ENCODE measurements around the gene GAL3ST1. TPM values are rescaled to one million over a fixed set of nuclear protein-coding genes. Genes with fewer than 3 reads are reported as not detected.
"Not testable (repeated sequence)": the region's sequence is repeated elsewhere in the genome, so short reads cannot be mapped to it uniquely, and the experiment has no call there.

The GAL3ST1 gene
- total and polyA plus RNA-seq, 4 experiments from 2014 or later: 0.48 to 2.8 (median 1.4) TPM; not detected in 1

GRCh38 chr22:30596886-30597285 lies 22.4 kb upstream of the GAL3ST1 start:
- H3K4me1 ChIP-seq (ENCODE audit: insufficient read depth, low read length): peaks cover 4% of the 10 kb centered on the region
- CTCF ChIA-PET (ENCODE audit: partially characterized antibody): interaction anchor here (0.7 kb wide), 1 partner anchor 9 kb away, joined by 3 read pairs; no protein-coding TSS in a partner anchor
- Mint-ChIP-seq H3K36me3 (no peaks in the 10 kb centered on the region), H3K4me1 (peaks cover 0 to 2% (median 0%) of the 10 kb centered on the region in 4 donors), H3K4me3 (no peak overlapping the region), H3K27me3 (peaks cover 6 to 7% of the 10 kb centered on the region in 2 donors), H3K9me3 (no peaks in the 10 kb centered on the region), H3K27ac (no peak overlapping the region)
- no peaks in the 10 kb centered on the region for H3K9me3 ChIP-seq (ENCODE audit: control insufficient read depth in 1 of 2, low read length in 2 of 2)
- POLR2A ChIA-PET (ENCODE audit: partially characterized antibody): no interaction called here
- no peaks in the 10 kb centered on the region for H3K27me3 ChIP-seq (ENCODE audit: insufficient read depth, low read length)
- no peak overlapping the region for H3K4me3 ChIP-seq (ENCODE audit: low read length in 2 of 2)
- DNase-seq: no peak
- H3K27ac ChIP-seq (ENCODE audit: low read depth, low read length): no peak overlapping the region
- no peaks in the 10 kb centered on the region for H3K36me3 ChIP-seq (ENCODE audit: insufficient read depth, low read length)
- intact Hi-C loops (cut with micrococcal nuclease): no loop called here

DNA sequence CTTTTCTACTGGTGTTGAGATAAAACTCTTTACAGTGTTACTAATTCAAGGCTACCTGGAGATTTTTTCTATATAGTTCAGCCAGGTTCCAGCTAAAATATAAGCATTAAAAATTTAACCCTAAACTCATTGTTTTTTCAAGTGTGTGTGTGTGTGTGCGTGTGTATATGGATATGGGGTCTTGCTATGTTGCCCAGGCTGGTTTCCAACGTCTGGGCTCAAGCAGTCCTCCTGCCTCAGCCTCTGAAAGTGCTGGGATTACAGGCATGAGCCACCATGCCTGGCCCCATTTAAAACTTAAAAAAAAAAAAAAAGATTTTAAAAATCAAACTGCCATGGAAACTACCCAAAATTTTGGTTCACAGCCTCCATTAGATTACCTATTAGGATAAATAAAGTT lies 21.7 kb upstream of the GAL3ST1 start:
- Mint-ChIP-seq H3K9me3 (no peaks in the 10 kb centered on the region), H3K36me3 (no peaks in the 10 kb centered on the region), H3K27me3 (peaks cover 6 to 7% of the 10 kb centered on the region in 2 donors), H3K4me3 (no peak overlapping the region), H3K27ac (no peak overlapping the region), H3K4me1 (peaks cover 0 to 2% (median 0%) of the 10 kb centered on the region in 4 donors)
- Histone ChIP-seq H3K4me1 (ENCODE audit: insufficient read depth, low read length) (peaks cover 7% of the 10 kb centered on the region), H3K27ac (ENCODE audit: low read depth, low read length) (no peak overlapping the region), H3K9me3 (ENCODE audit: control insufficient read depth in 1 of 2, low read length in 2 of 2) (no peaks in the 10 kb centered on the region), H3K27me3 (ENCODE audit: insufficient read depth, low read length) (no peaks in the 10 kb centered on the region), H3K4me3 (ENCODE audit: low read length in 2 of 2) (no peak overlapping the region), H3K36me3 (ENCODE audit: insufficient read depth, low read length) (no peaks in the 10 kb centered on the region)
- intact Hi-C loops (cut with micrococcal nuclease): no loop called here
- DNase-seq: no peak
- CTCF ChIA-PET (ENCODE audit: partially characterized antibody): interaction anchor here (1.4 kb wide), 1 partner anchor 10 kb away, joined by 6 read pairs; no protein-coding TSS in a partner anchor
- POLR2A ChIA-PET (ENCODE audit: partially characterized antibody): interaction anchor here (0.6 kb wide), 2 partner anchors 9 to 672 kb away, joined by 3 read pairs; no protein-coding TSS in a partner anchor

DNA sequence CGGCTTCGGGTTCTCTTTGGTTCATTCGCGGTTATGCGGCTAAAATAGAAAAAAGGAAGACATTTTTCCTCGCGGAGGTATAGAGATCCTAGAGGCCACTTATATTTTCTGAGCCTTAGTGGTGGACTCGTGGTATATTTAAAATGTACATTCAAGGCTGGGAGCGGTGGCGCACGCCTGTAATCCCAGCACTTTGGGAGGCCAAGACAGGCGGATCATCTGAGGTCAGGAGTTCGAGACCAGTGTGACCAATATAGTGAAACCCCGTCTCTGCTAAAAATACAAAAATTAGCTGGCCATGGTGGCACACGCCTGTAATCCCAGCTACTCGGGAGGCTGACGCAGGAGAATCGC lies 17.9 kb upstream of the GAL3ST1 start:
- H3K4me3 Mint-ChIP-seq; H3K27ac Mint-ChIP-seq; H3K27me3 ChIP-seq (ENCODE audit: insufficient read depth, low read length); H3K9me3 ChIP-seq (ENCODE audit: control insufficient read depth in 1 of 2, low read length in 2 of 2); DNase-seq; H3K27me3 Mint-ChIP-seq; H3K4me3 ChIP-seq (ENCODE audit: low read length in 2 of 2); H3K27ac ChIP-seq (ENCODE audit: low read depth, low read length); H3K9me3 Mint-ChIP-seq: not testable (repeated sequence)
- Histone ChIP-seq H3K36me3 (ENCODE audit: insufficient read depth, low read length) (peaks cover 11% of the 10 kb centered on the region), H3K4me1 (ENCODE audit: insufficient read depth, low read length) (peaks cover 22% of the 10 kb centered on the region)
- H3K36me3 Mint-ChIP-seq: peaks cover 19 to 26% of the 10 kb centered on the region in 2 donors
- ChIA-PET CTCF (ENCODE audit: partially characterized antibody) (interaction anchor here (1.0 to 1.9 kb wide), 4 partner anchors 12 to 42 kb away, joined by 3 to 7 read pairs (median 4); partner anchors contain the start of gene TCN2), POLR2A (ENCODE audit: partially characterized antibody) (interaction anchor here (1.0 to 2.4 kb wide), 4 partner anchors 14 to 376 kb away, joined by 3 to 19 read pairs (median 4); partner anchors contain the start of genes MORC2, TCN2 and TUG1)
- H3K4me1 Mint-ChIP-seq: peaks cover 0 to 10% (median 3%) of the 10 kb centered on the region in 4 donors
- intact Hi-C loops (cut with micrococcal nuclease): loop anchor here (1.0 to 5.0 kb wide), 4 partner anchors 43 to 1885 kb away; partner anchors contain the start of genes NF2, SLC35E4 and TUG1

- Histone ChIP-seq H3K27ac (ENCODE audit: low read depth, low read length) (peak within 1 kb of the TSS; percentile 78), H3K4me3 (ENCODE audit: low read length in 2 of 2) (peak within 1 kb of the TSS; percentile 50 to 99), H3K4me1 (ENCODE audit: insufficient read depth, low read length) (peaks cover 22% of the 10 kb centered on the region), H3K27me3 (ENCODE audit: insufficient read depth, low read length) (no peaks in the 10 kb centered on the region), H3K9me3 (ENCODE audit: control insufficient read depth in 1 of 2, low read length in 2 of 2) (no peaks in the 10 kb centered on the region), H3K36me3 (ENCODE audit: insufficient read depth, low read length) (peaks cover 16% of the 10 kb centered on the region)
- H3K36me3 Mint-ChIP-seq: peaks cover 24 to 30% of the 10 kb centered on the region in 2 donors
- H3K27me3 Mint-ChIP-seq: peaks cover 3 to 7% of the 10 kb centered on the region in 2 donors
- no peaks in the 10 kb centered on the region for H3K9me3 Mint-ChIP-seq
- ChIA-PET POLR2A (ENCODE audit: partially characterized antibody) (interaction anchor here (0.6 to 2.4 kb wide), 9 partner anchors 15 to 1039 kb away, joined by 3 to 19 read pairs (median 4); partner anchors contain the start of genes GAL3ST1, MORC2, SLC35E4 and TCN2), CTCF (ENCODE audit: partially characterized antibody) (interaction anchor here (0.8 to 1.9 kb wide), 7 partner anchors 10 to 328 kb away, joined by 3 to 7 read pairs (median 3); partner anchors contain the start of gene TCN2)
- peak; percentile 96 to 98 (median 97) for DNase-seq
- intact Hi-C loops (cut with micrococcal nuclease): loop anchor here (1.0 to 5.0 kb wide), 6 partner anchors 44 to 1886 kb away; partner anchors contain the start of genes DUSP18, NF2, SLC35E4 and TUG1
- H3K4me3 Mint-ChIP-seq: no peak within 1 kb of the TSS
- peaks cover 0 to 10% (median 3%) of the 10 kb centered on the region in 4 donors for H3K4me1 Mint-ChIP-seq
- H3K27ac Mint-ChIP-seq: peak within 1 kb of the TSS in 1 of 7 donors; percentile 82
These were observed 17.3 kb upstream of the GAL3ST1 start, which contains the start of gene PES1 for GRCh38 chr22:30591588-30592359. PES1 (minus strand) TSS chr22:30591910; CDS start chr22:30591833, 77 bp downstream.

DNA sequence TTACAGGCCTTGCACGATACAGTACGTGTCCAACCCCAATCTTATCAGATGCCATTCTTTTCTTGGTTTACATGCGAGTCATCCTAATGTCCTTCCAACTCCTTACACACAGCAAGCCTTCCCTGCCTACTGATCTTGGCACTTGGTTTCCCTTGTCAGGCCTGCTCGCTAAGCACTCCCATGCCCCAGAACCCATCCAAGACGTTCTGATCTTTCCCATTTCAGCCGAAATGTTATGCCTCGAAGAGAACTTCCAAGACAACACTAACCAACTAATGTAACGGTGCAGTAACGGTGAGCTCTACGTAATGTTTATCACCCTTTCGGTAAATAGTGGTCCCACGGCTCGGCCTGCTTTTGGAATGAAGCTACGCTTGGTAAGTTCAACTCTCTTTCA lies 16.7 kb upstream of the GAL3ST1 start:
- H3K4me3 ChIP-seq (ENCODE audit: low read length in 2 of 2): peak overlapping the region; percentile 50 to 99
- no peak overlapping the region for H3K27ac Mint-ChIP-seq
- no peaks in the 10 kb centered on the region for H3K9me3 ChIP-seq (ENCODE audit: control insufficient read depth in 1 of 2, low read length in 2 of 2)
- no peak for DNase-seq
- H3K4me1 ChIP-seq (ENCODE audit: insufficient read depth, low read length): peaks cover 22% of the 10 kb centered on the region
- H3K27me3 Mint-ChIP-seq: peaks cover 3 to 7% of the 10 kb centered on the region in 2 donors
- intact Hi-C loops (cut with micrococcal nuclease): loop anchor here (1.0 to 5.0 kb wide), 4 partner anchors 76 to 1886 kb away; partner anchors contain the start of genes DUSP18 and NF2
- H3K4me3 Mint-ChIP-seq: no peak overlapping the region
- H3K27me3 ChIP-seq (ENCODE audit: insufficient read depth, low read length): no peaks in the 10 kb centered on the region
- peaks cover 0 to 10% (median 4%) of the 10 kb centered on the region in 4 donors for H3K4me1 Mint-ChIP-seq
- H3K27ac ChIP-seq (ENCODE audit: low read depth, low read length): peak overlapping the region; percentile 78
- H3K36me3 Mint-ChIP-seq: peaks cover 29 to 35% of the 10 kb centered on the region in 2 donors
- peaks cover 22% of the 10 kb centered on the region for H3K36me3 ChIP-seq (ENCODE audit: insufficient read depth, low read length)
- no peaks in the 10 kb centered on the region for H3K9me3 Mint-ChIP-seq
- ChIA-PET POLR2A (ENCODE audit: partially characterized antibody) (interaction anchor here (0.6 to 2.4 kb wide), 10 partner anchors 10 to 1039 kb away, joined by 3 to 19 read pairs (median 4); partner anchors contain the start of genes GAL3ST1, MORC2, SLC35E4 and TCN2), CTCF (ENCODE audit: partially characterized antibody) (interaction anchor here (0.8 to 1.9 kb wide), 5 partner anchors 11 to 329 kb away, joined by 3 to 7 read pairs (median 3); no protein-coding TSS in a partner anchor)

DNA sequence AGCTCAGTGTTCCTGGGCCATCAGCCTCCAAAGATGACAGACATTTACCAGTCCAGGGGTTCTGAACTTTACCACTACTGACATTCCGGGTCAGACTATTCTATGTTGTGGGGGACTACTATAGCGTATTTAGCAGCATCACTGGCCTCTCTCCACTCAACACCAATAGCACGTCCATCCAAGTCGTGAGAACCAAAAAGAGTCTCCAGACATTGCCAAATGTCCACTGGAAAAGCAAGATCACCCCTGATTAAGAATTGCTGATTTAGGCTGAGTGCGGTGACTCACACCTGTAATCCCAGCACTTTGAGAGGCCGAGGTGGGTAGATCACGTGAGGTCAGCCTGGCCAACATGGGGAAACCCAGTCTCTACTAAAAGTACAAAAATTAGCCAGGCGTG lies 11.9 kb upstream of the GAL3ST1 start:
- peaks cover 63% of the 10 kb centered on the region in 2 donors for H3K36me3 Mint-ChIP-seq

More for the DNA sequence above, 11.9 kb upstream of the GAL3ST1 start:
- Mint-ChIP-seq H3K27me3 (no peaks in the 10 kb centered on the region), H3K27ac (no peak overlapping the region), H3K4me1 (peaks cover 0 to 10% (median 4%) of the 10 kb centered on the region in 4 donors), H3K9me3 (no peaks in the 10 kb centered on the region), H3K4me3 (no peak overlapping the region)
- Histone ChIP-seq H3K27ac (ENCODE audit: low read depth, low read length) (no peak overlapping the region), H3K27me3 (ENCODE audit: insufficient read depth, low read length) (no peaks in the 10 kb centered on the region), H3K36me3 (ENCODE audit: insufficient read depth, low read length) (peaks cover 68% of the 10 kb centered on the region), H3K4me3 (ENCODE audit: low read length in 2 of 2) (no peak overlapping the region), H3K9me3 (ENCODE audit: control insufficient read depth in 1 of 2, low read length in 2 of 2) (no peaks in the 10 kb centered on the region), H3K4me1 (ENCODE audit: insufficient read depth, low read length) (peaks cover 17% of the 10 kb centered on the region)
- ChIA-PET CTCF (ENCODE audit: partially characterized antibody) (interaction anchor here (1.2 kb wide), 1 partner anchor 20 kb away, joined by 3 read pairs; no protein-coding TSS in a partner anchor), POLR2A (ENCODE audit: partially characterized antibody) (no interaction called here)
- DNase-seq: no peak
- intact Hi-C loops (cut with micrococcal nuclease): no loop called here
